Fibroblast of skin of left quadriceps (primary cell): ENCODE data around the gene CHKA.
"Not testable (repeated sequence)": the region's sequence is repeated elsewhere in the genome, so short reads cannot be mapped to it uniquely, and the experiment has no call there.

Experiments
- DNase-seq, 2 experiments: peaks; one replicate each; pipeline ENCODE4 v3.0.0-alpha.2; 2013; ENCODE audit warnings: low read depth in 2 of 2

CHKA gene

GRCh38 chr11:68116126-68116525 lies 5.1 kb downstream of the CHKA start:
- DNase-seq = no peak

GRCh38 chr11:68115285-68115684 lies 5.9 kb downstream of the CHKA start:
- DNase-seq = no peak

GRCh38 chr11:68113986-68114385 lies 7.2 kb downstream of the CHKA start:
- DNase-seq = no peak

GRCh38 chr11:68107689-68108088 lies 13.5 kb downstream of the CHKA start:
- no peak for DNase-seq

GRCh38 chr11:68106165-68106940 lies 14.8 kb downstream of the CHKA start:
- no peak for DNase-seq

- DNase-seq = no peak
Observed at GRCh38 chr11:68099474-68100405, 21.4 kb downstream of the CHKA start.

GRCh38 chr11:68099057-68099456 lies 22.1 kb downstream of the CHKA start:
- DNase-seq = no peak

GRCh38 chr11:68096962-68097361 lies 24.2 kb downstream of the CHKA start:
- no peak for DNase-seq

- no peak for DNase-seq
Observed at GRCh38 chr11:68093565-68093964, 27.6 kb downstream of the CHKA start.

GRCh38 chr11:68092946-68093345 lies 28.2 kb downstream of the CHKA start:
- not testable (repeated sequence) for DNase-seq

- DNase-seq = no peak
Observed at GRCh38 chr11:68092411-68092810, 28.8 kb downstream of the CHKA start.

GRCh38 chr11:68090706-68091105 lies 30.5 kb downstream of the CHKA start:
- no peak for DNase-seq

- DNase-seq = no peak
Observed at GRCh38 chr11:68090287-68090686, 30.9 kb downstream of the CHKA start.

- no peak for DNase-seq
Observed at GRCh38 chr11:68089679-68090078, 31.5 kb downstream of the CHKA start.

GRCh38 chr11:68083517-68083916 lies 37.7 kb downstream of the CHKA start:
- DNase-seq = no peak

- DNase-seq = no peak
Observed at GRCh38 chr11:68082481-68082880, 38.7 kb downstream of the CHKA start.

- DNase-seq = no peak
Observed at GRCh38 chr11:68081691-68082090, 39.5 kb downstream of the CHKA start.

GRCh38 chr11:68080860-68081259 lies 40.3 kb downstream of the CHKA start:
- no peak for DNase-seq

GRCh38 chr11:68077617-68078582 lies 43.3 kb downstream of the CHKA start:
- no peak for DNase-seq

- no peak for DNase-seq
Observed at GRCh38 chr11:68076371-68077042, 44.7 kb downstream of the CHKA start.
